Measurements from ENCODE around the gene FNDC5. TPM values are rescaled to one million over a fixed set of nuclear protein-coding genes. Genes with fewer than 3 reads are reported as not detected.
A peak's percentile ranks its signal among the peaks of the same experiment; 100 is the strongest.

FNDC5 gene
- total and polyA plus RNA-seq, 10 of the 15 experiments (the other 5 are each of a cell fraction or from before 2014, with no cell fraction given) = 0.01 to 0.29 (median 0.19) TPM; not detected in 4

DNA sequence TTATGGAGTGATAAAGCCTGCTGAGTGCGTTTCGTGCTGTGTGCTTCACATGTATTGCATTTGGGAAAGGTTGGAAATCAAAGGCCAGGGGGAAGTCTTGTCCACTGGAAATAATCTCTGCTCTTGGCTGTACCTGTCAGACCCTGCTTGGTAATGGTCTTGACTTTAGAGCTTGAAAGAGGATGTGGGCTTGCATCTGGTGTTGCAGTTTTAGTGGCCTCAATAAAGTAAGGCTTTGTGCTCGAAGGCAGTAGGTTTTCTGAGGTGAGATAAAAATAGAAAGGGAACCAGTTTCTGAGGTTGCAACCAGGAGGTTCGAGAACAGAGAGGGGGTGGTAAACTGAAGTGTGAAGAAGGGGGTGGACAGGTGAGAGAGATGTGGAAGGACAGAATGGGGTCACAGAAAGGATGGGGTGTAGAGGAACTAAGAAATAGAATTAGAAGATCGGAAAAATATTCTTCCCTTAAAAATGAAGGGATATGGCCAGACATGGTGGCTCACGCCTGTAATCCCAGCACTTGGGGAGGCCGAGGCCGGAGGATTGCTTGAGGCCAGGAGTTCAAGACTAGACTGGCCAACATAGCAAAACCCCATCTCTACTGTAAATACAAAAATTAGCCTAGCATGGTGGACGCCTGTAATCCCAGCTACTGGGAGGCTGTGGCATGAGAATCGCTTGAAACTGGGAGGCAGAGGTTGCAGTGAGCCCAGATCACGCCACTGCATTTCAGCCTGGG is 51.7 kb downstream of the FNDC5 start (continued):
- TF ChIP-seq SUZ12 (IDR thresholded peaks at IDR 0.05; ENCODE audit: unreplicated experiment) (no peak), ASH2L (IDR thresholded peaks at IDR 0.05; ENCODE audit: borderline replicate concordance, low read depth) (peak; percentile 50; the same call in 1 of the 2 replicates), NFIC (IDR thresholded peaks at IDR 0.05; ENCODE audit: low read depth, low read length) (peak; percentile 92), MTA3 (IDR thresholded peaks at IDR 0.05; ENCODE audit: borderline replicate concordance, low read length) (peak; percentile 90), PML (IDR thresholded peaks at IDR 0.05; ENCODE audit: low read length) (peak; percentile 94), ZNF207 (IDR thresholded peaks at IDR 0.05; ENCODE audit: borderline replicate concordance) (no peak), USF1 (IDR thresholded peaks at IDR 0.05; ENCODE audit: borderline replicate concordance, extremely low read length, insufficient read depth, low read depth, low read length) (no peak), SREBF1 (IDR thresholded peaks at IDR 0.05; ENCODE audit: low read length) (no peak), MYC (IDR thresholded peaks at IDR 0.05; ENCODE audit: insufficient read depth, insufficient read length, insufficient replicate concordance, low read length, severe bottlenecking) (no peak), KLF5 (IDR thresholded peaks at IDR 0.05; ENCODE audit: partially characterized antibody) (no peak), CBX5 (IDR thresholded peaks at IDR 0.05; ENCODE audit: low read depth) (peak; percentile 54), SMARCA5 (IDR thresholded peaks at IDR 0.05) (peak; percentile 79), SP1 (IDR thresholded peaks at IDR 0.05; ENCODE audit: low read depth, low read length) (peak; percentile 90), ATF7 (IDR thresholded peaks at IDR 0.05; ENCODE audit: low read depth) (peak; percentile 94), PAX5 (IDR thresholded peaks at IDR 0.05; ENCODE audit: borderline replicate concordance, low read depth, low read length) (peak; percentile 79; the same call in 1 of the 2 replicates), ZBTB33 (IDR thresholded peaks at IDR 0.05) (no peak)
- TF ChIP-seq, protein P1, sequence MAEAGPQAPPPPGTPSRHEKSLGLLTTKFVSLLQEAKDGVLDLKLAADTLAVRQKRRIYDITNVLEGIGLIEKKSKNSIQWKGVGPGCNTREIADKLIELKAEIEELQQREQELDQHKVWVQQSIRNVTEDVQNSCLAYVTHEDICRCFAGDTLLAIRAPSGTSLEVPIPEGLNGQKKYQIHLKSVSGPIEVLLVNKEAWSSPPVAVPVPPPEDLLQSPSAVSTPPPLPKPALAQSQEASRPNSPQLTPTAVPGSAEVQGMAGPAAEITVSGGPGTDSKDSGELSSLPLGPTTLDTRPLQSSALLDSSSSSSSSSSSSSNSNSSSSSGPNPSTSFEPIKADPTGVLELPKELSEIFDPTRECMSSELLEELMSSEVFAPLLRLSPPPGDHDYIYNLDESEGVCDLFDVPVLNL (IDR thresholded peaks at IDR 0.05; ENCODE audit: low read depth, low read length) = no peak
- TF ChIP-seq, protein P2, sequence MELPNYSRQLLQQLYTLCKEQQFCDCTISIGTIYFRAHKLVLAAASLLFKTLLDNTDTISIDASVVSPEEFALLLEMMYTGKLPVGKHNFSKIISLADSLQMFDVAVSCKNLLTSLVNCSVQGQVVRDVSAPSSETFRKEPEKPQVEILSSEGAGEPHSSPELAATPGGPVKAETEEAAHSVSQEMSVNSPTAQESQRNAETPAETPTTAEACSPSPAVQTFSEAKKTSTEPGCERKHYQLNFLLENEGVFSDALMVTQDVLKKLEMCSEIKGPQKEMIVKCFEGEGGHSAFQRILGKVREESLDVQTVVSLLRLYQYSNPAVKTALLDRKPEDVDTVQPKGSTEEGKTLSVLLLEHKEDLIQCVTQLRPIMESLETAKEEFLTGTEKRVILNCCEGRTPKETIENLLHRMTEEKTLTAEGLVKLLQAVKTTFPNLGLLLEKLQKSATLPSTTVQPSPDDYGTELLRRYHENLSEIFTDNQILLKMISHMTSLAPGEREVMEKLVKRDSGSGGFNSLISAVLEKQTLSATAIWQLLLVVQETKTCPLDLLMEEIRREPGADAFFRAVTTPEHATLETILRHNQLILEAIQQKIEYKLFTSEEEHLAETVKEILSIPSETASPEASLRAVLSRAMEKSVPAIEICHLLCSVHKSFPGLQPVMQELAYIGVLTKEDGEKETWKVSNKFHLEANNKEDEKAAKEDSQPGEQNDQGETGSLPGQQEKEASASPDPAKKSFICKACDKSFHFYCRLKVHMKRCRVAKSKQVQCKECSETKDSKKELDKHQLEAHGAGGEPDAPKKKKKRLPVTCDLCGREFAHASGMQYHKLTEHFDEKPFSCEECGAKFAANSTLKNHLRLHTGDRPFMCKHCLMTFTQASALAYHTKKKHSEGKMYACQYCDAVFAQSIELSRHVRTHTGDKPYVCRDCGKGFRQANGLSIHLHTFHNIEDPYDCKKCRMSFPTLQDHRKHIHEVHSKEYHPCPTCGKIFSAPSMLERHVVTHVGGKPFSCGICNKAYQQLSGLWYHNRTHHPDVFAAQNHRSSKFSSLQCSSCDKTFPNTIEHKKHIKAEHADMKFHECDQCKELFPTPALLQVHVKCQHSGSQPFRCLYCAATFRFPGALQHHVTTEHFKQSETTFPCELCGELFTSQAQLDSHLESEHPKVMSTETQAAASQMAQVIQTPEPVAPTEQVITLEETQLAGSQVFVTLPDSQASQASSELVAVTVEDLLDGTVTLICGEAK (IDR thresholded peaks at IDR 0.05; ENCODE audit: borderline replicate concordance) = peak; percentile 76; the same call in 1 of the 2 replicates
- TF ChIP-seq, protein P3, sequence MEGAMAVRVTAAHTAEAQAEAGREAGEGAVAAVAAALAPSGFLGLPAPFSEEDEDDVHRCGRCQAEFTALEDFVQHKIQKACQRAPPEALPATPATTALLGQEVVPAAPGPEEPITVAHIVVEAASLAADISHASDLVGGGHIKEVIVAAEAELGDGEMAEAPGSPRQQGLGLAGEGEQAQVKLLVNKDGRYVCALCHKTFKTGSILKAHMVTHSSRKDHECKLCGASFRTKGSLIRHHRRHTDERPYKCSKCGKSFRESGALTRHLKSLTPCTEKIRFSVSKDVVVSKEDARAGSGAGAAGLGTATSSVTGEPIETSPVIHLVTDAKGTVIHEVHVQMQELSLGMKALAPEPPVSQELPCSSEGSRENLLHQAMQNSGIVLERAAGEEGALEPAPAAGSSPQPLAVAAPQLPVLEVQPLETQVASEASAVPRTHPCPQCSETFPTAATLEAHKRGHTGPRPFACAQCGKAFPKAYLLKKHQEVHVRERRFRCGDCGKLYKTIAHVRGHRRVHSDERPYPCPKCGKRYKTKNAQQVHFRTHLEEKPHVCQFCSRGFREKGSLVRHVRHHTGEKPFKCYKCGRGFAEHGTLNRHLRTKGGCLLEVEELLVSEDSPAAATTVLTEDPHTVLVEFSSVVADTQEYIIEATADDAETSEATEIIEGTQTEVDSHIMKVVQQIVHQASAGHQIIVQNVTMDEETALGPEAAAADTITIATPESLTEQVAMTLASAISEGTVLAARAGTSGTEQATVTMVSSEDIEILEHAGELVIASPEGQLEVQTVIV (IDR thresholded peaks at IDR 0.05; ENCODE audit: borderline replicate concordance, partially characterized antibody) = no peak

Measured in GM12878 (cell line).